IPS-18c (cell line): Measurements from ENCODE around the gene LBH.

Source experiments
- H3K4me3 ChIP-seq: 2 replicates; pipeline ENCODE4 v1.7.0; 2013; ENCODE audit warnings: low read depth, mild to moderate bottlenecking, low read length, moderate library complexity; ENCODE audit not compliant: insufficient read depth
- H3K9me3 ChIP-seq: one replicate; pipeline ENCODE4 v1.6.1; 2013; ENCODE audit warnings: mild to moderate bottlenecking, low read length, moderate library complexity; ENCODE audit not compliant: control insufficient read depth, insufficient read depth

Gene LBH

GRCh38 chr2:30231212-30231995, at the start of gene LBH:
Gene LBH, plus strand, starts transcription at chr2:30231534. Its CDS starts 205 bp downstream, at chr2:30231739.
- peak within 1 kb of the TSS; percentile 84 for H3K4me3 ChIP-seq

DNA sequence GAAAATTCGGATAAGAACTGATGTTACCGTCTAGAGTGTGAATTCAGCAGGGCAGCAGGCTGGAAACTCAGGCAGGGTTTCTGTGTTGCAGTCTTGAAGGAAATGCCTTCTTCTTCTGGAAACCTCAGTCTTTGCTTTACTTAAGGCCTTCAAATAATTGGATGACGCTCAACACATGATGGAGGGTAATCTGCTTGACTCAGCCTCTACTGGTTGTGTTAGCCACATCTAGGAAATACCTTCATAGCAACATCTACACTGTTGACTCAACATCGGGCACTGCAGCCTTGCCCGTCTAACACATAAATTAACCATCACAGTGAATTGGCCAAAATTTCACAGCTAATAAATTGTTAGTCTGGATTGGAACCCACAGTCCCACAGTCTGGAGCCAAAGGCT, 47.3 kb upstream of the LBH start:
- Histone ChIP-seq H3K4me3 (no peak overlapping the region), H3K9me3 (no peaks in the 10 kb centered on the region)

More at GRCh38 chr2:30231212-30231995, at the start of gene LBH:
- H3K9me3 ChIP-seq: peaks cover 2% of the 10 kb centered on the region

GRCh38 chr2:30185178-30185577, 46.2 kb upstream of the LBH start:
- Histone ChIP-seq H3K4me3 (no peak overlapping the region), H3K9me3 (no peaks in the 10 kb centered on the region)

- H3K9me3 ChIP-seq: no peaks in the 10 kb centered on the region
- H3K4me3 ChIP-seq: no peak overlapping the region
Measured at GRCh38 chr2:30188292-30188691, 43.0 kb upstream of the LBH start.

DNA sequence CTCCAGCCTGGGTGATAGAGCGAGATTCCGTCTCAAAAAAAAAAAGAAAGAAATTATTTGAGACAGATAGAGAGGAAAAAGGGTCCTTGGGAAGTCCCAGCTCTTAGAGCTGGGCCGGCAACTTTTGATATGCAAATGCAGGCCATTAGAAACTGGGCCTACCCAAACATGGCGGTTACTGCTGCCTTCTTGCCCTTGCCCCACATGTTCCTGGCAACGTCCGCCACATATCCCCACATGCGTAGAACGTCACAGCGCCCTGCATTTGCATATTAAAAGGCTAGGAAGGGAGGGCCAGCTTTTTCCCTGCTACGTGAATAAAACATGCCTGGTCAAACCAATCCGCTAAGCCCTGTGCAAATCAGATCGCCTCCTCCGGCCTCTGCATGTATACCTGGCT, 40.7 kb upstream of the LBH start:
- Histone ChIP-seq H3K9me3 (no peaks in the 10 kb centered on the region), H3K4me3 (no peak overlapping the region)

DNA sequence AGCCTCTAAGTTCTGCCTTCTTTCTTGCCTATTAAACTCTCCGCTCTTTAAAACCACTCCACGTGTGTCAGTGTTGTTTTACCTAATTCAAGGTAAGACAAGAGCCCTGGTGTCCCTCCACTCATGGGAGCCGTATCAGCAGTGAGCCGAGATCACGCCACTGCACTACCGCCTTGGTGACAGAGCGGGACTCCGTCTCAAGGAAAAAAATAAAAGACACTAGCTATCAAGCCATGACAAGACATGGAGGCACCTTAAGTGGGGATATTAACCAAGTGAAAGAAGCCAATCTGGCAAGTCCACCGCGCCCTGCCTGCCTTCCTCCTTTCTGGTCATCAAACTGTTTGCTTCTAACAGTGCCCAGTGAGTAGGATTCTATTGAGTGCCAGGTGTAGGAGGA, 40.2 kb upstream of the LBH start:
- H3K4me3 ChIP-seq: no peak overlapping the region
- no peaks in the 10 kb centered on the region for H3K9me3 ChIP-seq

- Histone ChIP-seq H3K9me3 (no peaks in the 10 kb centered on the region), H3K4me3 (no peak overlapping the region)
Measured at GRCh38 chr2:30191819-30192271, 39.5 kb upstream of the LBH start.

DNA sequence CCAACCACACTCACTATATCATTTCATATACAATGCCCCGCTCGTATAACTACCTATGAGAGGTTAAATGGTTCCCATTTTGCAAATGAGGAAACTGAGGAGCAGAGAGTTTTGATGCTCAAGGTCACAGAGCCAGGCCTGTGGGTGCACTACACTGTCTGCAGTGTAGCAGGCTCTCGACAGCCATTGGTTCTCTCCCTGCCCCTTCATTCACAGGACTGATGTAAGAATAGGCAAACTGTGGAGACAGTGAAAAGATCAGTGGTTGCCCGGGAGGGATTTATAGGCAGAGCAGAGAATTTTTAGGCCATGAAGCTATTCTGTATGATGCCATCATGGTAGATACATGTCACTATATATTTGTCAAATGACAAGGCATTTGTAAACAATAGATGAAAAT, 39.0 kb upstream of the LBH start:
- no peaks in the 10 kb centered on the region for H3K9me3 ChIP-seq

GRCh38 chr2:30193104-30193681, 38.1 kb upstream of the LBH start:
- Histone ChIP-seq H3K9me3 (no peaks in the 10 kb centered on the region), H3K4me3 (no peak overlapping the region)

More for the DNA sequence above, 39.0 kb upstream of the LBH start:
- no peak overlapping the region for H3K4me3 ChIP-seq

DNA sequence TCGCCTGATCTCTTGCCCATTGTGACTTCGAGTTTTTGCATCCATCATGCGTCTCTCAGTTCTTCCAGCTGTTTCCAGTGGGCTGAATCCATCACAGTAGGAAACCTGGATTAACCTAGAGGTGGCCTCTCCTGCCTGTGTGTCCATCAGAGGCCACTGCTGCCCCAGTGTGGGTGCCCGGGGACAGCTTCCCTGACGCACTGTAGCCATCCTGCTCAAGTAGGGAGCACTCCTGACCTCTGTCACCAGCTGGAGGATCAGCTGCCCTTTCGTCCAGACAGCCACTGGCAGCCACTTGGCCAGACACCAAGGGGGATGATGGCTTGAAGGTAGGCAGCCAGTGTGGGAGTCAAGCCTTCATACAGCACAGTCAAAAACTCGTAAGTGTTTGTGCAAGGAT, 36.9 kb upstream of the LBH start:
- H3K9me3 ChIP-seq: no peaks in the 10 kb centered on the region
- no peak overlapping the region for H3K4me3 ChIP-seq

DNA sequence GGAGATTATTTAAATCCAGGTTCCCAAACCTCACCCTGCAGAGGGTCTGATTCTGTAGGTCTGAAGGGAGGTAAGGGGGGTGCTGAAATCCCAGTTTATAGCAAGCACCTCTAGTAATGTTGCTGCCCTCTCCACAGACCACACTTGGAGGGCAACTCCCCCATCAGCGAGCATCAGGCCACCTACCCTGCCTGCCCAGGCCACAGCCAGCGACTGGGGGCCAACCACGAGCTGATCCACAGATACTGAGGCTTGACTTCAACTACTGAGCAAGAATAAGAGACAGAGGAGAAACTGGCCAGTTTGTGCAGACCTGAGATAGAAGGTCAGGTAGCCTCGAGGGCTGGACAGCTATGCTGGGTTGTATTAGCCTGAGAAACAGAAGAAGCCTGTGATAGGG, 36.3 kb upstream of the LBH start:
- H3K4me3 ChIP-seq: no peak overlapping the region
- H3K9me3 ChIP-seq: no peaks in the 10 kb centered on the region

GRCh38 chr2:30197570-30198192, 33.7 kb upstream of the LBH start:
- H3K4me3 ChIP-seq: no peak overlapping the region
- H3K9me3 ChIP-seq: no peaks in the 10 kb centered on the region

DNA sequence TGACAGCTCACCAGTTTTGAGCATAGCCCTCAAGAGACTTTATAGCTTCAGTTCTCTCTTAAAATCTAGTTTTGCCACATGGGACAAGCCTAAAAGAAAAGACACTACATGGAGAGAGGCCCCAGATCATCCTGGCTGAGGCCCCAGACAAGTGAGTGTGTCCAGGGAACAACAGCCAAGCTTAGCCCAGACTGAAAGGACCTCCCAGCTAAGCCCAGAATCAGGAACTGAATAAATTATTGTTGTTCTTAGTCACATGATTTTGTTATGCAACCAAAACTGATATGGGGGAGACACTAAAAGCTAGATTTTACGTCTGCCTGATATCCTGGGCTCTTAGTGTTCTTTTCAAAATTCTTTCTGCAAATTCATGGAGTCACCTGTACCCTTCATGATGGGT, 29.3 kb upstream of the LBH start:
- Histone ChIP-seq H3K4me3 (no peak overlapping the region), H3K9me3 (no peaks in the 10 kb centered on the region)

GRCh38 chr2:30203156-30203555, 28.2 kb upstream of the LBH start:
- no peaks in the 10 kb centered on the region for H3K9me3 ChIP-seq
- H3K4me3 ChIP-seq: no peak overlapping the region

- Histone ChIP-seq H3K4me3 (no peak overlapping the region), H3K9me3 (no peaks in the 10 kb centered on the region)
Measured at GRCh38 chr2:30204281-30204680, 27.1 kb upstream of the LBH start.

DNA sequence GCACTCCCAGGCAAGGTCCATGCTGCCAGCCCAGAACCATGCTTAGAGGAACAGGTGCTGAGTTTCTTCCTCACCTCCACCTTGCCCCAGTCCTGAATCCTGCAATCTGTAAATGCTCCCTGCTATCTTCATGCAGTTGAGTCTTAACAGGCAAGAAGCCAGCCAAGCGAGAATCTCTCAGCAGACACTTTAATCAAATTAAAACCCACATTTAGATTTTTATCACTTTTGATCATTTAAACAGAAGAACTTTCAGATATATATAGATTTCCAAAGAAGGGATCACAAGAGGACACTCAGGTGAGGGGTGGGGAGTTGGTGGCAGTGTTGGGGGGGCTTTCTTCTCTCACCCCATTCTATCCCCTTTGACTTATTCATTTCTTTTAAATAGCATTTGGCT, 25.9 kb upstream of the LBH start:
- Histone ChIP-seq H3K4me3 (no peak overlapping the region), H3K9me3 (no peaks in the 10 kb centered on the region)

GRCh38 chr2:30206461-30207430, 24.6 kb upstream of the LBH start:
- no peaks in the 10 kb centered on the region for H3K9me3 ChIP-seq
- H3K4me3 ChIP-seq: no peak overlapping the region
